Keratinocyte (primary cell): Measurements from ENCODE around the gene TTC22. TPM values are rescaled to one million over a fixed set of nuclear protein-coding genes. Genes with fewer than 3 reads are reported as not detected.
A peak's percentile ranks its signal among the peaks of the same experiment; 100 is the strongest.

Experiments used
- DNase-seq: peaks from one replicate; pipeline ENCODE4 v3.0.0-alpha.2; 2011; ENCODE audit warnings: low read depth, missing footprints, low spot score
- FAIRE-seq: peaks from 2 replicates; lab custom pipeline; 2011; peaks lifted over from hg19 to GRCh38; lab: Jason Lieb, UNC
- H2AFZ ChIP-seq: 2 replicates; pipeline ENCODE4 v1.6.0; 2012; ENCODE audit warnings: low read length, control low read depth, inconsistent platforms; ENCODE audit not compliant: control insufficient read depth
- H3K27ac ChIP-seq: 2 replicates; pipeline ENCODE4 v1.5.1; 2011; ENCODE audit warnings: low read length; ENCODE audit not compliant: control insufficient read depth, insufficient read depth
- H3K27me3 ChIP-seq: 3 replicates; pipeline ENCODE4 v1.6.0; 2011; ENCODE audit warnings: low read length; ENCODE audit not compliant: control insufficient read depth, insufficient read depth; ENCODE audit errors: extremely low read depth
- H3K36me3 ChIP-seq, 2 experiments: 2 replicates in 1 of 2; 3 replicates in 1 of 2; pipeline ENCODE4 v1.5.1; 2011; ENCODE audit warnings: low read length in 2 of 2, mild to moderate bottlenecking in 1 of 2; ENCODE audit not compliant: control insufficient read depth in 2 of 2, insufficient read depth in 2 of 2; ENCODE audit errors: extremely low read depth in 1 of 2
- H3K4me1 ChIP-seq: 3 replicates; pipeline ENCODE4 v1.5.1; 2011; ENCODE audit warnings: low read length; ENCODE audit not compliant: control insufficient read depth, insufficient read depth; ENCODE audit errors: extremely low read depth
- H3K4me2 ChIP-seq: 3 replicates; pipeline ENCODE4 v1.6.0; 2011; ENCODE audit warnings: low read depth, low read length; ENCODE audit not compliant: control insufficient read depth, insufficient read depth; ENCODE audit errors: extremely low read depth
- H3K4me3 ChIP-seq, 3 experiments: fragments of 200-600 bp in 1 of 3; sonication (generic) in 1 of 3; 2 replicates in 2 of 3; 3 replicates in 1 of 3; pipeline ENCODE4 v1.5.1; 2011 to 2016; ENCODE audit warnings: low read length in 3 of 3, mild to moderate bottlenecking in 3 of 3, control low read depth in 2 of 3, inconsistent platforms in 1 of 3, low read depth in 1 of 3, mixed read lengths in 1 of 3, mixed run types in 1 of 3, moderate library complexity in 1 of 3; ENCODE audit not compliant: control insufficient read depth in 2 of 3, insufficient read depth in 2 of 3; ENCODE audit errors: extremely low read depth in 1 of 3
- H3K79me2 ChIP-seq: 2 replicates; pipeline ENCODE4 v1.6.0; 2012; ENCODE audit warnings: low read length; ENCODE audit not compliant: control insufficient read depth, insufficient read depth
- H3K9ac ChIP-seq: 3 replicates; pipeline ENCODE4 v1.6.0; 2011; ENCODE audit warnings: low read length; ENCODE audit not compliant: control insufficient read depth, insufficient read depth; ENCODE audit errors: extremely low read depth
- H3K9me1 ChIP-seq: 3 replicates; pipeline ENCODE4 v1.6.0; 2011; ENCODE audit warnings: low read length; ENCODE audit not compliant: control insufficient read depth, insufficient read depth; ENCODE audit errors: extremely low read depth
- H3K9me3 ChIP-seq: 2 replicates; pipeline ENCODE4 v1.5.1; 2012; ENCODE audit warnings: low read depth, low read length; ENCODE audit not compliant: control insufficient read depth
- H4K20me1 ChIP-seq: 3 replicates; pipeline ENCODE4 v1.6.0; 2011; ENCODE audit warnings: low read length; ENCODE audit not compliant: control insufficient read depth, insufficient read depth; ENCODE audit errors: extremely low read depth
- CTCF ChIP-seq, 3 experiments: IDR thresholded peaks in 1 of 3; conservative IDR thresholded peaks in 1 of 3; optimal IDR thresholded peaks in 1 of 3; 2 replicates in 2 of 3; 3 replicates in 1 of 3; pipeline versions ENCODE3 to v1.5.1; 2011; ENCODE audit warnings: low read length in 3 of 3, mild to moderate bottlenecking in 3 of 3, moderate library complexity in 2 of 3, control low read depth in 1 of 3, inconsistent platforms in 1 of 3; ENCODE audit not compliant: insufficient read depth in 2 of 3; ENCODE audit errors: extremely low read depth in 1 of 3
- EZH2 ChIP-seq: IDR thresholded peaks from one replicate; pipeline ENCODE4 v1.6.1; 2012; ENCODE audit warnings: inconsistent platforms, mild to moderate bottlenecking, low read length, moderate library complexity
- dilution Hi-C: fragments of 300-500 bp; cut with MboI; formaldehyde crosslinking; loops from one replicate; pipeline ENCODE4 v1.7.0; 2020; ENCODE audit warnings: low sequenced_read_pairs; ENCODE audit not compliant: extremely low pct_ligation_motif_present
- polyA plus RNA-seq, 5 experiments: library from polyadenylated mRNA; depleted of rRNA in 3 of 5; stranded (reverse) in 3 of 5; stranded (forward) in 1 of 5; unstranded in 1 of 5; fragments of >200 nt; gene quantifications; 1 replicate in 1 of 5; 2 replicates in 3 of 5; 3 replicates in 1 of 5; pipeline versions ENCODE4 v1.2.1 to v1.2.3, GENCODE V29; 2011 to 2012; ENCODE audit warnings: missing spikeins in 2 of 5, low read depth in 1 of 5, low replicate concordance in 1 of 5

The TTC22 gene
- polyA plus RNA-seq, 1 donor (not counting 4 experiments of a cell fraction or from before 2014, with no cell fraction given), result 5.1 TPM

GRCh38 chr1:54839824-54840223 is 38.7 kb upstream of the TTC22 start:
- FAIRE-seq (peak; percentile 84), DNase-seq (no peak)
- Histone ChIP-seq H3K4me1 (peaks cover 7% of the 10 kb centered on the region), H3K9ac (no peak overlapping the region), H4K20me1 (no peaks in the 10 kb centered on the region), H2AFZ (no peak overlapping the region), H3K9me1 (no peaks in the 10 kb centered on the region), H3K36me3 (no peaks in the 10 kb centered on the region), H3K79me2 (no peaks in the 10 kb centered on the region), H3K4me3 (no peak overlapping the region), H3K27me3 (no peaks in the 10 kb centered on the region), H3K4me2 (peak overlapping the region; percentile 43), H3K27ac (no peak overlapping the region), H3K9me3 (no peaks in the 10 kb centered on the region)
- no peak for TF ChIP-seq EZH2
- TF ChIP-seq CTCF (optimal IDR thresholded peaks at IDR 0.05 in 1 of 3, IDR thresholded peaks at IDR 0.05 in 1 of 3, conservative IDR thresholded peaks at IDR 0.05 in 1 of 3; ENCODE audit: extremely low read depth in 1 of 3, insufficient read depth in 2 of 3, low read length in 3 of 3), result no peak
- dilution Hi-C loops, result no loop called here

GRCh38 chr1:54838565-54839180 is 37.5 kb upstream of the TTC22 start:
- Histone ChIP-seq H3K4me2 (no peak overlapping the region), H3K27me3 (no peaks in the 10 kb centered on the region), H3K4me3 (no peak overlapping the region), H3K27ac (no peak overlapping the region), H2AFZ (no peak overlapping the region), H4K20me1 (no peaks in the 10 kb centered on the region), H3K4me1 (peaks cover 7% of the 10 kb centered on the region), H3K9me3 (no peaks in the 10 kb centered on the region), H3K79me2 (no peaks in the 10 kb centered on the region), H3K9ac (no peak overlapping the region), H3K9me1 (no peaks in the 10 kb centered on the region), H3K36me3 (no peaks in the 10 kb centered on the region)
- FAIRE-seq (peak; percentile 43), DNase-seq (no peak)
- no peak for TF ChIP-seq EZH2
- no peak for TF ChIP-seq CTCF (optimal IDR thresholded peaks at IDR 0.05 in 1 of 3, IDR thresholded peaks at IDR 0.05 in 1 of 3, conservative IDR thresholded peaks at IDR 0.05 in 1 of 3; ENCODE audit: extremely low read depth in 1 of 3, insufficient read depth in 2 of 3, low read length in 3 of 3)
- dilution Hi-C loops, result no loop called here
